ENCODE data around the gene PRR7. TPM values are rescaled to one million over a fixed set of nuclear protein-coding genes. Genes with fewer than 3 reads are reported as not detected.

Gene PRR7
- total RNA-seq, 4 donors from 2014 or later = 1.9 to 3.0 TPM; not detected in 2

- Histone ChIP-seq H3K27ac (peak overlapping the region; percentile 82 to 86), H3K36me3 (no peaks in the 10 kb centered on the region), H3K4me1 (peaks cover 0 to 20% of the 10 kb centered on the region in 2 donors), H3K4me3 (peak overlapping the region; percentile 54 to 90), H3K9me3 (no peaks in the 10 kb centered on the region), H3K27me3 (no peaks in the 10 kb centered on the region)
- intact Hi-C loops (cut with DNase I; ENCODE audit: low total_unique reads) = no loop called here
- TF ChIP-seq CTCF (IDR thresholded peaks at IDR 0.05) = no peak
- TF ChIP-seq POLR2A (IDR thresholded peaks at IDR 0.05) = peak in 1 of 2 donors; percentile 18
- peak in 1 of 2 donors; percentile 58 for DNase-seq
These were observed 26.1 kb downstream of the PRR7 start for GRCh38 chr5:177472460-177473442.

GRCh38 chr5:177473443-177474001 lies 26.9 kb downstream of the PRR7 start, which contains the start of gene DBN1:
DBN1 (minus strand) TSS chr5:177473634; CDS start chr5:177473521, 113 bp downstream.
- H3K27ac ChIP-seq = peak within 1 kb of the TSS; percentile 82 to 86
- no peaks in the 10 kb centered on the region for H3K27me3 ChIP-seq
- no peaks in the 10 kb centered on the region for H3K36me3 ChIP-seq
- H3K9me3 ChIP-seq = no peaks in the 10 kb centered on the region
- TF ChIP-seq CTCF (IDR thresholded peaks at IDR 0.05) = no peak
- peak in 1 of 2 donors; percentile 40 for TF ChIP-seq POLR2A (IDR thresholded peaks at IDR 0.05)
- peak in 1 of 2 donors; percentile 65 for DNase-seq
- H3K4me1 ChIP-seq = peaks cover 0 to 25% of the 10 kb centered on the region in 2 donors
- intact Hi-C loops (cut with DNase I; ENCODE audit: low total_unique reads) = no loop called here
- peak within 1 kb of the TSS; percentile 54 to 90 for H3K4me3 ChIP-seq

GRCh38 chr5:177474002-177474476 lies 27.4 kb downstream of the PRR7 start:
- DNase-seq = peak in 1 of 2 donors; percentile 25
- H3K4me1 ChIP-seq = peaks cover 0 to 30% of the 10 kb centered on the region in 2 donors
- peak overlapping the region; percentile 82 to 86 for H3K27ac ChIP-seq
- H3K4me3 ChIP-seq = peak overlapping the region in 1 of 2 donors; percentile 90
- TF ChIP-seq POLR2A (IDR thresholded peaks at IDR 0.05) (no peak), CTCF (IDR thresholded peaks at IDR 0.05) (no peak)
- no peaks in the 10 kb centered on the region for H3K36me3 ChIP-seq
- intact Hi-C loops (cut with DNase I; ENCODE audit: low total_unique reads) = no loop called here
- no peaks in the 10 kb centered on the region for H3K9me3 ChIP-seq
- no peaks in the 10 kb centered on the region for H3K27me3 ChIP-seq

GRCh38 chr5:177474846-177475562 lies 28.4 kb downstream of the PRR7 start:
- no peaks in the 10 kb centered on the region for H3K9me3 ChIP-seq
- H3K27ac ChIP-seq = peak overlapping the region; percentile 39 to 86
- no peaks in the 10 kb centered on the region for H3K36me3 ChIP-seq
- H3K27me3 ChIP-seq = no peaks in the 10 kb centered on the region
- no peak overlapping the region for H3K4me3 ChIP-seq
- TF ChIP-seq POLR2A (IDR thresholded peaks at IDR 0.05) = no peak
- no peak for TF ChIP-seq CTCF (IDR thresholded peaks at IDR 0.05)
- peak in 1 of 2 donors; percentile 25 for DNase-seq
- intact Hi-C loops (cut with DNase I; ENCODE audit: low total_unique reads) = no loop called here
- H3K4me1 ChIP-seq = peaks cover 0 to 37% of the 10 kb centered on the region in 2 donors
